DMS53 (cell line): ENCODE measurements around the gene LRG1.

Experiments used
- DNase-seq: peaks from one replicate; lab custom pipeline; 2025; lab: John Stamatoyannopoulos, UW

Gene LRG1

GRCh38 chr19:4539693-4540581 is at the start of gene LRG1:
Gene LRG1, minus strand, starts transcription at chr19:4540036. Its CDS starts 23 bp downstream, at chr19:4540013.
- DNase-seq = no peak

- no peak for DNase-seq
These were observed 48.5 kb upstream of the LRG1 start for GRCh38 chr19:4588291-4588761.

- no peak for DNase-seq
These were observed 47.7 kb upstream of the LRG1 start for GRCh38 chr19:4587527-4587926.

GRCh38 chr19:4586691-4587090 is 46.9 kb upstream of the LRG1 start:
- no peak for DNase-seq

GRCh38 chr19:4586245-4586644 is 46.4 kb upstream of the LRG1 start:
- DNase-seq = no peak

- no peak for DNase-seq
These were observed 45.7 kb upstream of the LRG1 start for GRCh38 chr19:4585556-4585955.

- peak; percentile 78 for DNase-seq
These were observed 45.0 kb upstream of the LRG1 start for GRCh38 chr19:4584670-4585460.

GRCh38 chr19:4583961-4584669 is 44.3 kb upstream of the LRG1 start:
- peak; percentile 65 for DNase-seq

GRCh38 chr19:4582980-4583842 is 43.4 kb upstream of the LRG1 start:
- peak; percentile 60 for DNase-seq

GRCh38 chr19:4581666-4582553 is 42.1 kb upstream of the LRG1 start:
- peak; percentile 51 for DNase-seq

GRCh38 chr19:4580961-4581665 is 41.3 kb upstream of the LRG1 start:
- no peak for DNase-seq

- DNase-seq = no peak
These were observed 40.4 kb upstream of the LRG1 start for GRCh38 chr19:4580021-4580901.

- DNase-seq = no peak
These were observed 39.6 kb upstream of the LRG1 start for GRCh38 chr19:4579389-4579788.

GRCh38 chr19:4578552-4579248 is 38.9 kb upstream of the LRG1 start:
- DNase-seq = peak; percentile 42

GRCh38 chr19:4577020-4577782 is 37.4 kb upstream of the LRG1 start:
- DNase-seq = peak; percentile 34

- DNase-seq = peak; percentile 50
These were observed 36.4 kb upstream of the LRG1 start for GRCh38 chr19:4576016-4576933.
